Astrocyte (in vitro differentiated cells and primary cell): ENCODE data around the gene RFX8. TPM values are rescaled to one million over a fixed set of nuclear protein-coding genes. Genes with fewer than 3 reads are reported as not detected.

Experiments used
- DNase-seq: peaks from one replicate; pipeline ENCODE4 v3.0.0-alpha.2; 2010; ENCODE audit warnings: low read depth
- FAIRE-seq: peaks from 2 replicates; lab custom pipeline; 2011; peaks lifted over from hg19 to GRCh38; lab: Jason Lieb, UNC
- H2AFZ ChIP-seq: 2 replicates; pipeline ENCODE4 v1.6.0; 2012; ENCODE audit warnings: low read depth, low read length, inconsistent platforms
- H3K27ac ChIP-seq: 2 replicates; pipeline ENCODE4 v1.5.1; 2011; ENCODE audit warnings: low read depth, low read length, inconsistent platforms
- H3K27me3 ChIP-seq: 2 replicates; pipeline ENCODE4 v1.6.0; 2011; ENCODE audit warnings: low read length, inconsistent platforms; ENCODE audit not compliant: insufficient read depth
- H3K36me3 ChIP-seq: 2 replicates; pipeline ENCODE4 v1.5.1; 2011; ENCODE audit warnings: low read length, inconsistent platforms; ENCODE audit not compliant: insufficient read depth
- H3K4me1 ChIP-seq: 2 replicates; pipeline ENCODE4 v1.5.1; 2011; ENCODE audit warnings: low read length, inconsistent platforms; ENCODE audit not compliant: insufficient read depth
- H3K4me2 ChIP-seq: 2 replicates; pipeline ENCODE4 v1.6.0; 2012; ENCODE audit warnings: low read length, inconsistent platforms
- H3K4me3 ChIP-seq: 2 replicates; pipeline ENCODE4 v1.5.1; 2011; ENCODE audit warnings: low read depth, mild to moderate bottlenecking, low read length, inconsistent platforms; ENCODE audit not compliant: insufficient read depth
- H3K79me2 ChIP-seq: 2 replicates; pipeline ENCODE4 v1.6.0; 2012; ENCODE audit warnings: mild to moderate bottlenecking, low read length, inconsistent platforms; ENCODE audit not compliant: insufficient read depth
- H3K9ac ChIP-seq: 2 replicates; pipeline ENCODE4 v1.6.0; 2012; ENCODE audit warnings: mild to moderate bottlenecking, low read length, inconsistent platforms
- H3K9me3 ChIP-seq: 2 replicates; pipeline ENCODE4 v1.5.1; 2012; ENCODE audit warnings: low read depth, mild to moderate bottlenecking, low read length, inconsistent platforms; ENCODE audit not compliant: insufficient read depth
- H4K20me1 ChIP-seq: 2 replicates; pipeline ENCODE4 v1.6.0; 2012; ENCODE audit warnings: low read length, inconsistent platforms; ENCODE audit not compliant: insufficient read depth
- H3K27ac Mint-ChIP-seq: one replicate; pipeline ENCODE4 v1.8.0; 2021; ENCODE audit warnings: mild to moderate bottlenecking, mixed read lengths; ENCODE audit not compliant: unreplicated experiment
- H3K27me3 Mint-ChIP-seq: one replicate; pipeline ENCODE4 v1.8.0; 2021; ENCODE audit warnings: low read depth, mixed read lengths; ENCODE audit not compliant: unreplicated experiment
- H3K36me3 Mint-ChIP-seq: one replicate; pipeline ENCODE4 v1.8.0; 2021; ENCODE audit warnings: low read depth, mixed read lengths; ENCODE audit not compliant: unreplicated experiment
- H3K4me1 Mint-ChIP-seq: one replicate; pipeline ENCODE4 v1.8.0; 2021; ENCODE audit warnings: low read depth, mixed read lengths; ENCODE audit not compliant: unreplicated experiment
- H3K4me3 Mint-ChIP-seq: one replicate; pipeline ENCODE4 v1.8.0; 2021; ENCODE audit warnings: mild to moderate bottlenecking, moderate library complexity, mixed read lengths; ENCODE audit not compliant: unreplicated experiment
- H3K9me3 Mint-ChIP-seq: one replicate; pipeline ENCODE4 v1.8.0; 2021; ENCODE audit warnings: mild to moderate bottlenecking, mixed read lengths; ENCODE audit not compliant: unreplicated experiment
- EZH2 ChIP-seq: IDR thresholded peaks from 2 replicates; pipeline ENCODE4 v1.6.1; 2012; ENCODE audit warnings: mild to moderate bottlenecking, low read length, inconsistent platforms; ENCODE audit not compliant: insufficient read depth
- total RNA-seq: library from RNA; stranded (reverse); gene quantifications from 2 replicates; pipeline ENCODE4 v1.2.1, GENCODE V29; 2021
- TF ChIP-seq, protein P1 (sequence below): IDR thresholded peaks from 2 replicates; pipeline ENCODE4 v1.5.1; 2011; ENCODE audit warnings: low read depth, mild to moderate bottlenecking, inconsistent platforms, low read length, moderate library complexity; ENCODE audit not compliant: insufficient read depth

The RFX8 gene
- total RNA-seq, 1 donor from 2014 or later, result not detected

DNA sequence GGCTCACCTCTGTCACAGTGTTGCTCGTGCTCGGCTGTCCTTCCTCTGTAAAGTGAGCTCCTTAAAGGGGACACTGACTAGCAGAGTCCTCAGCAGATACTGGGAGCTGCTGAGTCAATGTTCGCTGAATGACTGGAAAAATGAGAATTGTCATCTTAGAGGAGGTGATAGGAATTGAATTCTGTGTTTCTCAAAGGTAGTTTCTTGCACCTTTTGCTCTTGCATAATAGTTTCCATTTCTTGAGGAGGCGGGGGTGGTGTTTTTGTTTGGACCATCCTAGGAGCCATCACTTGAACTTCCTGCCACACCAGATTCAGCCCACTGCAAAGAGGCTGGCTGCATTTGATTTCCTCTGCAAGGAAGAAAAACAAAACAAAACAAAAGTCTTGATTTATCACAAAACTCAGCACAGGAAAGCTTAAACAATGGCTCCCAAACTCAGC lies 11.4 kb upstream of the RFX8 start:
- Histone ChIP-seq H3K4me2 (no peak overlapping the region), H3K79me2 (no peaks in the 10 kb centered on the region), H3K9me3 (no peaks in the 10 kb centered on the region), H3K4me1 (no peaks in the 10 kb centered on the region), H3K36me3 (no peaks in the 10 kb centered on the region), H3K27me3 (no peaks in the 10 kb centered on the region), H2AFZ (no peak overlapping the region), H3K27ac (no peak overlapping the region), H4K20me1 (no peaks in the 10 kb centered on the region), H3K9ac (no peak overlapping the region), H3K4me3 (no peak overlapping the region)
- Mint-ChIP-seq H3K27ac (no peak overlapping the region), H3K27me3 (peaks cover 2% of the 10 kb centered on the region), H3K4me1 (no peaks in the 10 kb centered on the region), H3K9me3 (no peaks in the 10 kb centered on the region), H3K4me3 (no peak overlapping the region), H3K36me3 (no peaks in the 10 kb centered on the region)
- FAIRE-seq (no peak), DNase-seq (no peak)
- TF ChIP-seq, protein P1, sequence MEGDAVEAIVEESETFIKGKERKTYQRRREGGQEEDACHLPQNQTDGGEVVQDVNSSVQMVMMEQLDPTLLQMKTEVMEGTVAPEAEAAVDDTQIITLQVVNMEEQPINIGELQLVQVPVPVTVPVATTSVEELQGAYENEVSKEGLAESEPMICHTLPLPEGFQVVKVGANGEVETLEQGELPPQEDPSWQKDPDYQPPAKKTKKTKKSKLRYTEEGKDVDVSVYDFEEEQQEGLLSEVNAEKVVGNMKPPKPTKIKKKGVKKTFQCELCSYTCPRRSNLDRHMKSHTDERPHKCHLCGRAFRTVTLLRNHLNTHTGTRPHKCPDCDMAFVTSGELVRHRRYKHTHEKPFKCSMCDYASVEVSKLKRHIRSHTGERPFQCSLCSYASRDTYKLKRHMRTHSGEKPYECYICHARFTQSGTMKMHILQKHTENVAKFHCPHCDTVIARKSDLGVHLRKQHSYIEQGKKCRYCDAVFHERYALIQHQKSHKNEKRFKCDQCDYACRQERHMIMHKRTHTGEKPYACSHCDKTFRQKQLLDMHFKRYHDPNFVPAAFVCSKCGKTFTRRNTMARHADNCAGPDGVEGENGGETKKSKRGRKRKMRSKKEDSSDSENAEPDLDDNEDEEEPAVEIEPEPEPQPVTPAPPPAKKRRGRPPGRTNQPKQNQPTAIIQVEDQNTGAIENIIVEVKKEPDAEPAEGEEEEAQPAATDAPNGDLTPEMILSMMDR, result no peak
- TF ChIP-seq EZH2, result no peak

DNA sequence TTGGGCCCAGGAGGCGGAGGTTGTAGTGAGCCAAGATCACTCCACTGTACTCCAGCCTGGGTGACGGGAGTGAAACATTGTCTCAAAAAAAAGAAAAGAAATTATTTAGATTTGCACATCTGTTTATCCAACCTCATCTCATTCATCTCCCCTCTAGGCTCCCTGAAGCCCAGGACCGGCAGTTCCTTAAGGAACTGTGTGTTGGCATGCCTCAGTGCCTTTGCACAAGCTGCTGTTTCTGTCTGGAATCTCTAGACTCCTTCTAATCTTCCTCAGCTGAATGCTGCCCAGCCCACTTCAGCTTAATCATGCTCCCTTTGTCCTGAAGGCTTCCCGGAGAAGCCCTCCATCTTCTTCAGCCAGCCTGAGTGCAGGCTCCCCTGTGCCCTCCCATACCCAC lies 10.9 kb upstream of the RFX8 start:
- Mint-ChIP-seq H3K4me3 (no peak overlapping the region), H3K36me3 (no peaks in the 10 kb centered on the region), H3K27ac (no peak overlapping the region), H3K27me3 (peaks cover 2% of the 10 kb centered on the region), H3K9me3 (no peaks in the 10 kb centered on the region), H3K4me1 (no peaks in the 10 kb centered on the region)
- no peaks in the 10 kb centered on the region for H3K9me3 ChIP-seq
- TF ChIP-seq EZH2, result no peak
- TF ChIP-seq, protein P1, result no peak
- no peak overlapping the region for H3K4me2 ChIP-seq
- H3K36me3 ChIP-seq, result no peaks in the 10 kb centered on the region
- DNase-seq (no peak), FAIRE-seq (no peak)
- no peaks in the 10 kb centered on the region for H3K27me3 ChIP-seq
- no peaks in the 10 kb centered on the region for H3K79me2 ChIP-seq
- H3K27ac ChIP-seq, result no peak overlapping the region
- H3K4me1 ChIP-seq, result no peaks in the 10 kb centered on the region
- no peak overlapping the region for H3K4me3 ChIP-seq
- no peak overlapping the region for H3K9ac ChIP-seq
- no peaks in the 10 kb centered on the region for H4K20me1 ChIP-seq
- H2AFZ ChIP-seq, result no peak overlapping the region

DNA sequence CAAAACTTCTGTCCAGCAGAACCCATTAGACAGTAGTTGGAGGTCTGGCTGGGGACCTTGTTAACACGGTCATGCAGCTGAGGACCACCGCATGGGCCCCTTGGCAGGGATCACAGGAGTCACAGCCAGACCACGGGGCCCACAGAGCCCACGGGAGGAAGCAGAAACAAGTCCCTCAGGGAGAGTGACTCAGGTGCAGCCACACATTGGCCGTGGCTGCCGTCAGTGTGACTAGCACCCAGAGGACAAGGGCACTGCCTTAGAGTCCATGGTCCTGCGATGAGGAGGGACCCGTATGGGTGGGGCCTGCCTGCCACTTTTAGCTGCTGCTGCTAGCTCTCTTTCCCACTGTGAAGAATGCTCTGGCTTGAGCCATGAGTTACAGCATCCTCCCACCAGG lies 5.9 kb upstream of the RFX8 start:
- Mint-ChIP-seq H3K27me3 (peaks cover 12% of the 10 kb centered on the region), H3K4me3 (no peak overlapping the region), H3K9me3 (no peaks in the 10 kb centered on the region), H3K36me3 (no peaks in the 10 kb centered on the region), H3K4me1 (peaks cover 9% of the 10 kb centered on the region), H3K27ac (no peak overlapping the region)
- Histone ChIP-seq H3K9me3 (no peaks in the 10 kb centered on the region), H3K9ac (no peak overlapping the region), H3K79me2 (no peaks in the 10 kb centered on the region), H2AFZ (no peak overlapping the region), H3K4me1 (peaks cover 7% of the 10 kb centered on the region), H3K27ac (no peak overlapping the region), H3K27me3 (no peaks in the 10 kb centered on the region), H3K4me3 (no peak overlapping the region), H4K20me1 (no peaks in the 10 kb centered on the region), H3K4me2 (no peak overlapping the region), H3K36me3 (no peaks in the 10 kb centered on the region)
- DNase-seq, result no peak
- FAIRE-seq, result no peak
- no peak for TF ChIP-seq EZH2
- TF ChIP-seq, protein P1, result no peak
